ENCODE measurements around the gene TM9SF3. TPM values are rescaled to one million over a fixed set of nuclear protein-coding genes. Genes with fewer than 3 reads are reported as not detected.
"Not testable (repeated sequence)": the region's sequence is repeated elsewhere in the genome, so short reads cannot be mapped to it uniquely, and the experiment has no call there.

The TM9SF3 gene
- total RNA-seq, 4 donors from 2014 or later = 27.5 to 32.4 (median 31.0) TPM

DNA sequence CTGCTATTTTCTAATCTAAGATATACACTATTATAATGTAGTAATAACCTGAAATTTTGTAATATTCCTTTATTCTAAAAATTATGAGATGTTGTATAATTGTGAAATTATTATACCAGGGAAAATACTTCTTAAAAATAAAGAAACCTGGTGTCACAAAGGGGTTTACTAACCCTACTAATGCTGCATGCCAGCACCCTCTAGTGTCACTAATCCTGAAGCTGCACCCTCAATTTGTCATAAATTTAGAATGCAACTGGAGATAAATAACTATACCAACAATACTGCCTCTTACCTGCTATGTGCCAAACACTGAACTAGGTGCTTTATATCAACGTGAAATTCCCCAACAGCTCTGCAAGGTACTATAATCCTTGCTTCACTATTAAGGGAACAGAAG lies 30.8 kb downstream of the TM9SF3 start:
- no peaks in the 10 kb centered on the region for H3K9me3 ChIP-seq
- TF ChIP-seq POLR2A (IDR thresholded peaks at IDR 0.05) = no peak
- TF ChIP-seq, protein P1, sequence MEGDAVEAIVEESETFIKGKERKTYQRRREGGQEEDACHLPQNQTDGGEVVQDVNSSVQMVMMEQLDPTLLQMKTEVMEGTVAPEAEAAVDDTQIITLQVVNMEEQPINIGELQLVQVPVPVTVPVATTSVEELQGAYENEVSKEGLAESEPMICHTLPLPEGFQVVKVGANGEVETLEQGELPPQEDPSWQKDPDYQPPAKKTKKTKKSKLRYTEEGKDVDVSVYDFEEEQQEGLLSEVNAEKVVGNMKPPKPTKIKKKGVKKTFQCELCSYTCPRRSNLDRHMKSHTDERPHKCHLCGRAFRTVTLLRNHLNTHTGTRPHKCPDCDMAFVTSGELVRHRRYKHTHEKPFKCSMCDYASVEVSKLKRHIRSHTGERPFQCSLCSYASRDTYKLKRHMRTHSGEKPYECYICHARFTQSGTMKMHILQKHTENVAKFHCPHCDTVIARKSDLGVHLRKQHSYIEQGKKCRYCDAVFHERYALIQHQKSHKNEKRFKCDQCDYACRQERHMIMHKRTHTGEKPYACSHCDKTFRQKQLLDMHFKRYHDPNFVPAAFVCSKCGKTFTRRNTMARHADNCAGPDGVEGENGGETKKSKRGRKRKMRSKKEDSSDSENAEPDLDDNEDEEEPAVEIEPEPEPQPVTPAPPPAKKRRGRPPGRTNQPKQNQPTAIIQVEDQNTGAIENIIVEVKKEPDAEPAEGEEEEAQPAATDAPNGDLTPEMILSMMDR (IDR thresholded peaks at IDR 0.05 in 4 of 5, conservative IDR thresholded peaks at IDR 0.05 in 1 of 5) = peak in 2 of 5 experiments; percentile 8 to 30
- H3K4me3 ChIP-seq = no peak overlapping the region
- H3K27ac ChIP-seq = no peak overlapping the region
- intact Hi-C loops (cut with DNase I; ENCODE audit: low total_unique reads) = no loop called here
- peaks cover 0 to 53% of the 10 kb centered on the region in 2 donors for H3K36me3 ChIP-seq
- no peaks in the 10 kb centered on the region for H3K4me1 ChIP-seq
- DNase-seq (no peak), ATAC-seq (no peak)
- in situ Hi-C loops (cut with MboI; ENCODE audit: low sequenced_read_pairs in 4 of 4) = no loop called here
- H3K27me3 ChIP-seq = no peaks in the 10 kb centered on the region

- DNase-seq (no peak), ATAC-seq (no peak)
- no peaks in the 10 kb centered on the region for H3K9me3 ChIP-seq
- in situ Hi-C loops (cut with MboI; ENCODE audit: low sequenced_read_pairs in 4 of 4) (no loop called here), intact Hi-C loops (cut with DNase I; ENCODE audit: low total_unique reads) (no loop called here)
- H3K4me1 ChIP-seq = no peaks in the 10 kb centered on the region
- peaks cover 0 to 55% of the 10 kb centered on the region in 2 donors for H3K36me3 ChIP-seq
- no peak overlapping the region for H3K4me3 ChIP-seq
- TF ChIP-seq, protein P1 (IDR thresholded peaks at IDR 0.05 in 4 of 5, conservative IDR thresholded peaks at IDR 0.05 in 1 of 5) = no peak
- TF ChIP-seq POLR2A (IDR thresholded peaks at IDR 0.05) = no peak
- no peak overlapping the region for H3K27ac ChIP-seq
- no peaks in the 10 kb centered on the region for H3K27me3 ChIP-seq
Measured at GRCh38 chr10:96555330-96555729, 31.5 kb downstream of the TM9SF3 start.

GRCh38 chr10:96548589-96548988 lies 38.2 kb downstream of the TM9SF3 start:
- ATAC-seq (no peak), DNase-seq (peak in 1 of 2 donors; percentile 23)
- H3K4me3 ChIP-seq = no peak overlapping the region
- in situ Hi-C loops (cut with MboI; ENCODE audit: low sequenced_read_pairs in 4 of 4) (no loop called here), intact Hi-C loops (cut with DNase I; ENCODE audit: low total_unique reads) (no loop called here)
- H3K27me3 ChIP-seq = no peaks in the 10 kb centered on the region
- H3K36me3 ChIP-seq = peaks cover 0 to 51% of the 10 kb centered on the region in 2 donors
- peaks cover 3 to 20% of the 10 kb centered on the region in 2 donors for H3K4me1 ChIP-seq
- no peak overlapping the region for H3K27ac ChIP-seq
- TF ChIP-seq POLR2A (IDR thresholded peaks at IDR 0.05) = no peak
- TF ChIP-seq, protein P1 (IDR thresholded peaks at IDR 0.05 in 4 of 5, conservative IDR thresholded peaks at IDR 0.05 in 1 of 5) = no peak
- H3K9me3 ChIP-seq = no peaks in the 10 kb centered on the region

DNA sequence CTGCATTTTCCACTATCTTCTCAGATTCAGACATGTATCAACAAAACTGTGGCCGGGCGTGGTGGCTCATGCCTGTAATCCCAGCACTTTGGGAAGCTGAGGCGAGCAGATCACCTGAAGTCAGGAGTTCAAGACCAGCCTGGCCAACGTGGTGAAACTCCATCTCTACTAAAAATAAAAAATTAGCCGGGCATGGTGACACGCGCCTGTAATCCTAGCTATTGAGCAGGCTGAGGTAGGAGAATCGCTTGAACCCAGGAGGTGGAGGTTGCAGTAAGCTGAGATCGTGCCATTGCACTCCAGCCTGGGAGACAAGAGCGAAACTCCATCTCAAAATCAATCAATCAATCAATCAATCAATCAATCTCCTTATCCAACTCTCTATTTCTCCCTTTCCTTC lies 41.3 kb downstream of the TM9SF3 start:
- H3K4me3 ChIP-seq; H3K9me3 ChIP-seq; in situ Hi-C loops (cut with MboI; ENCODE audit: low sequenced_read_pairs in 4 of 4); DNase-seq; intact Hi-C loops (cut with DNase I; ENCODE audit: low total_unique reads); ATAC-seq; H3K27me3 ChIP-seq; H3K27ac ChIP-seq: not testable (repeated sequence)
- Histone ChIP-seq H3K36me3 (peaks cover 0 to 36% of the 10 kb centered on the region in 2 donors), H3K4me1 (peaks cover 3 to 20% of the 10 kb centered on the region in 2 donors)

DNA sequence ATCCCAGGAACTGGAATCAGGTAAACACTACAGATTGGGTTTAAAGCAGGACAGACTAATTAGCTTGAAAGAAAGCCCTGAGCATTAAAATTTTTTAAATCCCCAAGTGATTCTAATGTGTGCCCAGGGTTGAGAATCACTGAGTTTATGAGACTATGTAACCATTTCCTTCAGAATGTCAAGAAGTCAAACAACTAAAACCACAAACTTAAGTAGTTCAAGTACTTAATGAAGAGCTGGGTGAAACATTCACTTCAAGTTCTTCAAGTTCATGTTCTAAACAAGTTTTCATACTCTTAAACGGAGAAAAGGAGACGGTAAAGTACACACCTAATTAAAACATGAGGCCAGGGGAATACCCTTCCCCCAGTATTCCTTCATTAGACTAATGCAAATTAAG lies 44.9 kb downstream of the TM9SF3 start:
- Histone ChIP-seq H3K27me3 (no peaks in the 10 kb centered on the region), H3K27ac (no peak overlapping the region), H3K4me1 (peaks cover 3 to 14% of the 10 kb centered on the region in 2 donors), H3K36me3 (peaks cover 0 to 44% of the 10 kb centered on the region in 2 donors), H3K4me3 (no peak overlapping the region), H3K9me3 (no peaks in the 10 kb centered on the region)
- intact Hi-C loops (cut with DNase I; ENCODE audit: low total_unique reads) (no loop called here), in situ Hi-C loops (cut with MboI; ENCODE audit: low sequenced_read_pairs in 4 of 4) (no loop called here)
- TF ChIP-seq, protein P1 (IDR thresholded peaks at IDR 0.05 in 4 of 5, conservative IDR thresholded peaks at IDR 0.05 in 1 of 5) = no peak
- no peak for TF ChIP-seq POLR2A (IDR thresholded peaks at IDR 0.05)
- no peak for ATAC-seq
- DNase-seq = no peak

Measured in gastrocnemius medialis (tissue), 4 donors.